AG10803 (cell line): ENCODE measurements around the gene ALS2.

Experiments used
- DNase-seq: peaks from one replicate; pipeline ENCODE4 v3.0.0; 2010; ENCODE audit warnings: low read depth
- H3K4me3 ChIP-seq: 2 replicates; pipeline ENCODE4 v1.5.1; 2011; ENCODE audit warnings: mild to moderate bottlenecking, low read length, control low read depth
- CTCF ChIP-seq: conservative IDR thresholded peaks from 2 replicates; pipeline ENCODE4 v1.5.1; 2011; ENCODE audit warnings: mild to moderate bottlenecking, low read length, control low read depth, inconsistent platforms

The ALS2 gene

GRCh38 chr2:201758234-201758633 lies 22.5 kb downstream of the ALS2 start:
- no peak for DNase-seq
- no peak overlapping the region for H3K4me3 ChIP-seq
- TF ChIP-seq CTCF = no peak

- no peak overlapping the region for H3K4me3 ChIP-seq
- DNase-seq = peak; percentile 9
- no peak for TF ChIP-seq CTCF
These were observed 25.9 kb downstream of the ALS2 start for GRCh38 chr2:201754717-201755415.

GRCh38 chr2:201751566-201751965 lies 29.2 kb downstream of the ALS2 start:
- no peak for TF ChIP-seq CTCF

GRCh38 chr2:201746551-201746950 lies 34.2 kb downstream of the ALS2 start:
- no peak for DNase-seq
- H3K4me3 ChIP-seq = no peak overlapping the region
- TF ChIP-seq CTCF = no peak

More at GRCh38 chr2:201751566-201751965, 29.2 kb downstream of the ALS2 start:
- no peak for DNase-seq
- H3K4me3 ChIP-seq = no peak overlapping the region

- no peak for DNase-seq
- TF ChIP-seq CTCF = no peak
- H3K4me3 ChIP-seq = no peak overlapping the region
These were observed 45.2 kb downstream of the ALS2 start for GRCh38 chr2:201735486-201735885.

- no peak for DNase-seq
- no peak for TF ChIP-seq CTCF
- no peak overlapping the region for H3K4me3 ChIP-seq
These were observed 46.6 kb downstream of the ALS2 start for GRCh38 chr2:201734111-201734510.

GRCh38 chr2:201733544-201733943 lies 47.2 kb downstream of the ALS2 start:
- no peak for DNase-seq
- no peak overlapping the region for H3K4me3 ChIP-seq
- TF ChIP-seq CTCF = no peak
